ENCODE data around the gene OSGEP.
"Not testable (repeated sequence)": the region's sequence is repeated elsewhere in the genome, so short reads cannot be mapped to it uniquely, and the experiment has no call there.

Gene OSGEP

DNA sequence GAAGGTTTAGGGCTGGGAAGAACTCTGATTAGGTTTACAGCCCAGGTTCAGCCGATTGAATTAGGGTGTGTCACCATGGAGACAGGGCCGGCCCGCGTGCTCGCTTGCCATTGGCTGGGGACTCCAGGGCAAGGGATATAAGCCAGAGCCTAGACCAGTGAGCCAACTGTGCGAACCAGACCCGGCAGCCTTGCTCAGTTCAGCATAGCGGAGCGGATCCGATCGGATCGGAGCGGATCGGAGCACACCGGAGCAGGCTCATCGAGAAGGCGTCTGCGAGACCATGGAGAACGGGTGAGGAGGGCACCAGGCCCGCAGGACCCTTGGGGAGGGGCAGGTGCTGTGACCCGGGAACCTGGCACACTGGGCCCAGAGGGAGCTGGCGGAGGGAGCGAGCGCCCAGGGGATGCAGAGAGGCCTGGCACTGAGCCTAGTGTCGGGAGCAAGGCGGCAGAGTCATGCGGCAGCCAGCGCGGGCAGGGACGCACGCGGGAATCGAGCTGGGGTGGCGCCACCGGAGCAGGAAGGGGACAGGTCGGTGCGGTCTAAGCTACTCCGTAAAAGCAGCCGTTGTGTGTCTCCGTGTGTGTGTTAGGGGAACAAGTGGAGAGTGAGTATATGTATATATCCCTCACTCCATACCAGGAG, 14.8 kb upstream of the OSGEP start, which contains the start of gene PNP:
TSS of gene PNP (plus strand) at position 165 of the 648 bp plus-strand sequence. CDS start at position 284, 119 bp downstream.
- peak; percentile 93 for DNase-seq

GRCh38 chr14:20468764-20469241, 14.2 kb upstream of the OSGEP start:
- no peak for DNase-seq

- DNase-seq = peak; percentile 96
Observed at GRCh38 chr14:20461225-20462141, 6.9 kb upstream of the OSGEP start, which contains the start of gene PIP4P1. Gene PIP4P1 (minus strand): TSS chr14:20461434. CDS start chr14:20461325, 109 bp downstream.

DNA sequence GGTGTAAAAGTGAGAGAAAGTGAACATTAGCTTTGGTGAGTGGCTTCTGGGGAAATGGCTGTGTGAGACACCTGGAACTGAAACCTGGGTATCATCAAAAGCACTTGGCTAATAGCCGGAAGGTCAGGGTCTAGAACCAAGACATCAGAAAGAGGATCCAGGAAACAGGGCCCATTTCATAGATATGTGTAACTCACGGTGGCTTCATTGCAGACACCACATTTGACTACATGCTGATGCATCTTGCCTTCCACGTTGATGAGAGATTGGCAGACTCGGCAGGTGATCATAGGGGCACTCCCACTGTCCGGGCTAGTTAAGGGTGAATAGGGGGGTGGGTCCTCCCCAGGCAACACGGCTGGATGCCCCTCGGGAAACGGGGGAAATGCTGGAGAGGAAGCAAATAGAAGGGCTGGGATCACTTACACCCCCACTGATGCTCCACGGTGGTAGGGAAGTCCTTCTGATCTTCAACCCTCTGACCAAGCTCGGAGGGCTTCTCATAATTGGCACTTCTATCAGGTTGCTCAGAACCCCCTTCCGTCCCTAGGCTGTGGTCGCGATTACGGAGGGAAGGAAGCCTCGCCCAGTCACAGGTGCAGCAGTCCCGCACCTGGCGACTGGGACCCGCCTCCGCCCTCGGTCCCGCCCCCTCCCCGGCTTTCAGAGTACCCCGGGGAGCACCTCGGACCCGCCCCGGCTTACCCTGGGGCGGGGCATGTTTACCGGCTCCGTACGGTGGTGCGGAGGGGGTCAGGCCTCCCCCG, 6.0 kb upstream of the OSGEP start:
- no peak for DNase-seq

- DNase-seq = no peak
Observed at GRCh38 chr14:20458031-20458789, 3.6 kb upstream of the OSGEP start.

DNA sequence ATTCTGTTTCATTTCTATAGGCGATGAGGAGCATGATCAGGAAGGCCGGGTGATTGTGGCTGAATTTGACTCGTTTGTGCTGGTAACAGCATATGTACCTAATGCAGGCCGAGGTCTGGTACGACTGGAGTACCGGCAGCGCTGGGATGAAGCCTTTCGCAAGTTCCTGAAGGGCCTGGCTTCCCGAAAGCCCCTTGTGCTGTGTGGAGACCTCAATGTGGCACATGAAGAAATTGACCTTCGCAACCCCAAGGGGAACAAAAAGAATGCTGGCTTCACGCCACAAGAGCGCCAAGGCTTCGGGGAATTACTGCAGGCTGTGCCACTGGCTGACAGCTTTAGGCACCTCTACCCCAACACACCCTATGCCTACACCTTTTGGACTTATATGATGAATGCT, 2.4 kb upstream of the OSGEP start:
- no peak for DNase-seq

DNA sequence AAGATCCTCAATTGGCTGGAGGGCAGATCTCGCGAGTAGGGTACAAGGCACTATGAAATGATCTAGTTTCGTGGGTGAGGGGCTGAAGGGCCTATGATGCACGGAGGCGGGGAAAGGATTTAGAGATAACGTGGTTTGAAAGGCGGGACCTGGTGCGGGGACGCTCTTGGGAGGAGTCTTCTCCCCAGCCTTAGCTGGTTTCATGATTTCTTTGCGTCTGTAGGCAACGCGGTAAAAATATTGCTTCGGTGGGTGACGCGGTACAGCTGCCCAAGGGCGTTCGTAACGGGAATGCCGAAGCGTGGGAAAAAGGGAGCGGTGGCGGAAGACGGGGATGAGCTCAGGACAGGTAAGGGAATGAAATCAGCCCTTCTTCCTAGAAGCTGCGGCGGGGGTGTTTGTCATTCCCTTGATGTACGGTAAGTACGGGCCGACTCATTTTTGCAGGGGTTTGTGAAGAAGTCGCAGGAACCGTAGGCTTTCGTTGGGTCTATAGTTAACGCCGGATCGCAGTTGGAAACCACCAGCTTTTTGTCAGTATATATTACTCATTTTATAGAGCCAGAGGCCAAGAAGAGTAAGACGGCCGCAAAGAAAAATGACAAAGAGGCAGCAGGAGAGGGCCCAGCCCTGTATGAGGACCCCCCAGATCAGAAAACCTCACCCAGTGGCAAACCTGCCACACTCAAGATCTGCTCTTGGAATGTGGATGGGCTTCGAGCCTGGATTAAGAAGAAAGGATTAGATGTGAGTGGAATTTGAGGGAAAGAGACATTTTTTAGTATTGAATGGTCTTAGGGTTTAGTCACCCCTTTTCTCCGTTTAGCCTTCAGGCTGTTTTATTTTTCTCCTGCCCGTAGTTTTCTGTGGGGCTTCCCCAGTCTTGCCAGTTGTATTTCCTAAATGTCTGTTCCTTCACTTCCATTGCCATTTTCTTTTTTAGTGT, 1.0 kb upstream of the OSGEP start:
- no peak for DNase-seq

DNA sequence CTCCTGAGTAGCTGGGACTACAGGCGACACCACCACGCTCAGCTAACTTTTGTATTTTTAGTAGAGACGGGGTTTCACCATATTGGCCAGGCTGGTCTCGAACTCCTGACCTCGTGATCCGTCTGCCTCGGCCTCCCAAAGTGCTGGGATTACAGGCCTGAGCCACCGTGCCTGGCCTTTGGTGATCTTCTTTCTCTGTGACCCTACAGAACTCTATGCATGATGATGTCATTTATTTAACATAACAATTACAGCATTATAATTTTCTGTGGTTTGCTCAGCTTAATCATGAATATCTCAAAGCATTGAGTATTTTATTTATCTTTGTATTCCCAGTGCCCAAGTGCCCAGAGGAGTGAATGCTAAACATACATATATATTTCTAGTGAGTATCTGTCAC, 1.8 kb downstream of the OSGEP start:
- DNase-seq = not testable (repeated sequence)

DNA sequence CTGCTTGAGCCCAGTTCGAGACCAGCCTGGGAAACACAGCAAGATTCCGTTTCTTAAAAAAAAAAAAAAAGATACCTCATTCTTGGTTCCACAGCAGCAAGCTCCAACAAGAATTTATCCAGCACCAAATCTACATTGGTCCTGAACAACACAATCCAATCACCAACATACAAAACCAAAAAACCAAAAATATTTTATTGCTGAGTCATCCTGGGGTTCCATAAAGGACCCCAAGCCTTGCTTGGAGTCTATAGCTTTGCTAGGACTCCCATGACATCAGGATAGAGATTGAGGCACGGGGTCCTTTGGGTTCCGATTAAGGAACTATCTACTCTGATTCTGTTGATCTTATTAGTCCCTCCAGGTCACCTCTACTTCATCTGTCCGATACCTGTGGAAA, 7.7 kb downstream of the OSGEP start:
- DNase-seq = no peak

DNA sequence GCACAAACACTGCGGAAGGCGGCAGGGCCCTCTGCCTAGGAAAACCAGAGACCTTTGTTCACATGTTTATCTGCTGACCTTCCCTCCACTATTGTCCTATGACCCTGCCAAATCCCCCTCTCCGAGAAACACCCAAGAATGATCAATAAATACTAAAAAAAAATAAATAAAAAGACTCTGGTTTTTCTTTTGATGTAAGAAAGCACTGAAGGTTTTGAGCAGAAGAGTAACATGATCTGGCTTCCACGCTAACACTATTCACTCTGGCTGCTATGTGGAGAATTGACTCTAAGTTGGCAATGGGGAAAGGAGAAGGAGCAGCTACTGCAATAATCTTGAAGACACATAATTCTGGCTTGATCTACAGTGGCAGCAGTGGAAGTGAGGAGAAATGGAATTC, 11.0 kb downstream of the OSGEP start:
- DNase-seq = not testable (repeated sequence)

GRCh38 chr14:20441461-20441860, 13.2 kb downstream of the OSGEP start:
- no peak for DNase-seq

DNA sequence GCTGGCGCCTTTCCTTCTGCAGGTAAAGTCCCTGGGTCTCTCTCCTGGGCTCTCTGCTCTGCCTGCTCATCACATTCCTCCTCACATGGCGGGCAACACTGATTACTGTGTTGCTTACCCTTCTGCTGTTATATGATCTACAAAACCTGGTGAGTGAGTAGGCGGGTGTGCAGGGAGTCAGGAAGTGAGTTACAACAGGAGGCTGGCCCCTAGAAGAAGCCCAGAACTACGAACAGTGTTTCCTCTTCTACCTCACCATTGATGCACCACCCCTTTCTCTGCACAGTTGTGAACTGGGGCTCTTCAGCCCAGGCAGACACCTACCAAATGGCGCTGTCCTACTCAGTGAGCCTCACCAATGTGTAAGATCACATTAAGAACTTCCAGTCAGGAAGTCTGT, 13.7 kb downstream of the OSGEP start:
- no peak for DNase-seq

DNA sequence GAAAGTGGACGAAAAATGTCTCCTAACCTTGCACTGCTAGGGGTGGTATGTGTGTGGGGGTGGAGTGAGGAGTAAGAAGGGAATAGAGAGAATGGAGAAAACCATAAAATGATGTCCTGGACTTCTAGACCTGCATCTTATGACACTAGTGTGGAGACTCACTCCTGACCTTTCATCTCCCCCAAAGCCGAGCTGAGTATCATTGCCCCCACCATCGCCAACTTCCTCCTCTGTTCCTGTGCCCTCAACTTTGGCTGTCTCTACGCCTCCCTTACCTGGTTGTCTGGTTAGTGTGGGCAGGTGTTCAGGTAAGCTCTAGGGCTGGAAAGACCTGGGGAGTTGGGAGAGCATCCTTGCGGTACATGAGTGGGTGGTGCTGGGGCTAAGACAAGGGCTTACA, 14.1 kb downstream of the OSGEP start:
- no peak for DNase-seq

DNA sequence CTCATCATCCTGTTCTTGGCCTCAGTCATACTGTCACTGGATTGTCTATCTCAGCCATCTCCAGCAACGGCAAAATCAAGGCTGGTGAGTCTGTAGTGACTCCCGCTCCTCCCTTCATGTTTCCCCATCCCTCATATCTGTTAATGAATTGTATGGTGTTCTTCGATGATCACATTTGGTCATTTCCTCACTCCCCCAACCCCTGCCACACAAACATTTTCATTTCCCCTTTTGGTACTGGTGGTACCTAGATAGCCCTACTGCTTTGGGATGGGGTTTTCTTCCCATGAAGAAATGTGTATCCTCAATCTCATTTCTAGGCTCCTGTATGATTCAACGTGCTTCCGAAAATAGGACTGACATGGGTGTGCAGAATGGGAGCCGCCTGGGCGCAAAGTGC, 15.9 kb downstream of the OSGEP start:
- no peak for DNase-seq

- no peak for DNase-seq
Observed at GRCh38 chr14:20436363-20436755, 18.3 kb downstream of the OSGEP start.

DNA sequence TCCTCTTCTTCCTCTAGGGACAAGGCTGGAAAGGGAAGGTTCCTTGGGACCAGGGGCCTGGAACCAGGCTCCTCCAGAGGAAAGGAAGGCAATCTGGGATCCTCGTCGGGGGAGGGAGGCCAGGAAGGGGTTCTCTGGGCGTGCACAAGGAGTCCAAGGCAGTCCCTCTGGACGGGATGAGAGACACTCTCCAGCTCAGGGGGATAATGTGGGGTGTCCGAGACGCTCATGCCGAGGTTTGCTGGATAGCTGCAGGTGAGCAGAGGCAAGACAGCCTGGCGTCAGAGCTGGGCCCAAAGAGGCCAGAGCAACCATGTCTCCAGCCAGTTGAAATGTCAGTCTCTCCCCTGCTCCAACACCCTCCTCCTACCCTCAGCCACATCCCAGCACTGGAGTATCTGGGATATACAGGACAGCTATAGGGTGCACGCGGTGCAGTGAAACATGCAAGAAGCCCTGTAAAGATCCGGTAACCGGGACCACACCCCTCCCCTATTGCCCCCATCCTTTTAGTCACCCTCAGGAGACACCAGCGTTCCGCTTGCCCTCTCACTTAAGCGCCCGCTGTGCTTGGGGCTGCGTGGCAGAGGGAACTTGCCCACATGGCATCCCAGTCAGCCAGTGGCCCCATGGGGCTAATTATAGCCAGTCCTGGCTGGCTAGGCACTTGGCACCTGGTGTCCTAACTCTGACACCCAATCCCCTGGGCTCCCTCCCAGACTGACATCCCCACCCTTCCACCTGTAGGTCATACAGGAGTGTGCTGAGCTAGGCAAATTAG, 18.8 kb downstream of the OSGEP start, which contains the start of gene KLHL33:
TSS of gene KLHL33 (minus strand) at position 585 of the 781 bp plus-strand sequence. CDS start at position 230, 355 bp downstream.
- DNase-seq = no peak

GRCh38 chr14:20434701-20435581, 19.7 kb downstream of the OSGEP start:
- DNase-seq = peak; percentile 79

DNA sequence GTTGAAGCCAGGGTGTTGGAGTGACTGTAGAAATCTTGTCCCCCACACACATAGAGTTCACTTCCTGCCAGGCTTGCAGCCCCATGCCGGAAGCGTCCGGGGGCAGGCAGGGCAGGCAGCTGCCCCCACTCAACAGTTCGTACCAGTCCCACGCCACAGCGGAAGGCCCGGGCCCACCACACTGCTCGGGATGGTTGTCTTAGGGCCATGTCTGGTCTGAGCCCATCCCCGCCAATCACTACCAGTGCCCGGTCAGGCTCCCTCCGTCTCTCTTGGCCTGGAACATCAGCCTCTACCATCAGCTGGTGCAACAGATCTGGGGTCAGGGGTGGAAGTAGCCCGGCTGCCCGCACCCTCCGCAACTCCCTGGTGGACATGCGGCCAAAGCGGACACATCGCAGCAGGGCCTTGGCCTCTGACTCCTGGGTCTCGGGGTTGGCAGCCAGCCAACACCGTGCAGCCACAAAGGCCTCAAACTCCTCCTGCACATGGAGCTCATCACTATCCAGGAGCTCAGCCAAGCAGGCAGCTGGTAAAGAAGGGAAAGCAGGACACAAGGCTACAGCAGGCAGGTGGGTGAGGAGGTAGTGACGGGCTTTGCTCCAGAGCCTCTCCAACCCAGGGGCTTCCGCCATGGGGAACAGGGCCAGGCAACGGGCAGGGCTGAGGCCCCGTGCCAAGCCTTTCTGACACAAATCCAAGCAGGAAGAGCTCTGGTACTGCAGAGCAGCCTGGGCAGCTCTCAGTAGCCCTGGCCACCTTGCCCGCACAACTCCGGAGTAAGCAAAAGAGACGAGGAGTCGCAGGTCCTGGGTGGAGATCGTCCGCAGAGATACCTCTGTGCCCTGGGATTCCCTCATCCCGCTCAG, 24.6 kb downstream of the OSGEP start:
- DNase-seq = no peak

Measured in retina (tissue), 1 donor.